GM18909 (cell line): ENCODE measurements around the gene PM20D2.
A peak's percentile ranks its signal among the peaks of the same experiment; 100 is the strongest.

Experiments
- ATAC-seq: cut with Tn5 transposase; IDR thresholded peaks from one replicate; pipeline ENCODE4 v1.9.1; 2021; ENCODE audit warnings: mild to moderate bottlenecking; ENCODE audit not compliant: unreplicated experiment, poor library complexity

The PM20D2 gene

GRCh38 chr6:89144354-89144906, 1.4 kb upstream of the PM20D2 start:
- ATAC-seq, result peak; percentile 47

GRCh38 chr6:89145091-89145955, 532 bp upstream of the PM20D2 start:
- peak; percentile 62 for ATAC-seq

- ATAC-seq, result no peak
Observed at GRCh38 chr6:89146718-89147700, 1.2 kb downstream of the PM20D2 start.

- ATAC-seq, result no peak
Observed at GRCh38 chr6:89148016-89148750, 2.3 kb downstream of the PM20D2 start.

- no peak for ATAC-seq
Observed at GRCh38 chr6:89154131-89154530, 8.3 kb downstream of the PM20D2 start.

GRCh38 chr6:89160331-89161092, 14.7 kb downstream of the PM20D2 start:
- no peak for ATAC-seq

- no peak for ATAC-seq
Observed at GRCh38 chr6:89161326-89162046, 15.6 kb downstream of the PM20D2 start.

GRCh38 chr6:89162047-89162371, 16.2 kb downstream of the PM20D2 start:
- no peak for ATAC-seq

- no peak for ATAC-seq
Observed at GRCh38 chr6:89172131-89172530, 26.3 kb downstream of the PM20D2 start.

- ATAC-seq, result no peak
Observed at GRCh38 chr6:89173634-89174033, 27.8 kb downstream of the PM20D2 start.

- no peak for ATAC-seq
Observed at GRCh38 chr6:89180112-89180511, 34.3 kb downstream of the PM20D2 start.

- no peak for ATAC-seq
Observed at GRCh38 chr6:89180971-89181370, 35.1 kb downstream of the PM20D2 start.

GRCh38 chr6:89183294-89183693, 37.4 kb downstream of the PM20D2 start:
- no peak for ATAC-seq

- ATAC-seq, result no peak
Observed at GRCh38 chr6:89184344-89184743, 38.5 kb downstream of the PM20D2 start.

GRCh38 chr6:89186762-89187161, 40.9 kb downstream of the PM20D2 start:
- ATAC-seq, result no peak

- ATAC-seq, result no peak
Observed at GRCh38 chr6:89187504-89187903, 41.6 kb downstream of the PM20D2 start.

GRCh38 chr6:89190741-89191140, 44.9 kb downstream of the PM20D2 start:
- ATAC-seq, result no peak

GRCh38 chr6:89194559-89194958, 48.7 kb downstream of the PM20D2 start:
- ATAC-seq, result no peak

GRCh38 chr6:89197141-89197540, 51.3 kb downstream of the PM20D2 start:
- ATAC-seq, result no peak
